Activated CD4-positive, alpha-beta T cell treated with anti-CD3 and anti-CD28 coated beads, Interleukin-2, Interleukin-6, amounts not matched to agents 100 ng/mL and 50 ng/mL, durations not matched to agents 16 hours and 8 hours (primary cell): ENCODE measurements around the gene PERCC1.
"Not testable (repeated sequence)": the region's sequence is repeated elsewhere in the genome, so short reads cannot be mapped to it uniquely, and the experiment has no call there.

Experiments
- DNase-seq: peaks from one replicate; pipeline ENCODE4 v3.0.0-alpha.2; 2020

The PERCC1 gene

GRCh38 chr16:1435921-1436697 is 5.2 kb downstream of the PERCC1 start:
- no peak for DNase-seq

- DNase-seq: no peak
These were observed 6.0 kb downstream of the PERCC1 start for GRCh38 chr16:1436731-1437355.

- DNase-seq: no peak
These were observed 6.7 kb downstream of the PERCC1 start for GRCh38 chr16:1437606-1438005.

GRCh38 chr16:1438229-1439057 is 7.6 kb downstream of the PERCC1 start:
- no peak for DNase-seq

- no peak for DNase-seq
These were observed 8.3 kb downstream of the PERCC1 start for GRCh38 chr16:1439058-1439698.

GRCh38 chr16:1439699-1440074 is 8.8 kb downstream of the PERCC1 start:
- DNase-seq: not testable (repeated sequence)

- DNase-seq: no peak
These were observed 10.5 kb downstream of the PERCC1 start for GRCh38 chr16:1441391-1441829.

- DNase-seq: no peak
These were observed 11.8 kb downstream of the PERCC1 start for GRCh38 chr16:1442697-1443096.

- no peak for DNase-seq
These were observed 12.6 kb downstream of the PERCC1 start for GRCh38 chr16:1443403-1443973.

- no peak for DNase-seq
These were observed 13.3 kb downstream of the PERCC1 start, which contains the start of gene CCDC154 for GRCh38 chr16:1443980-1444729. Gene CCDC154 (minus strand): TSS chr16:1444556. CDS start chr16:1444322, 234 bp downstream.

GRCh38 chr16:1444730-1445517 is 14.0 kb downstream of the PERCC1 start:
- no peak for DNase-seq

- no peak for DNase-seq
These were observed 14.8 kb downstream of the PERCC1 start for GRCh38 chr16:1445518-1446203.

- no peak for DNase-seq
These were observed 15.6 kb downstream of the PERCC1 start for GRCh38 chr16:1446296-1447080.

GRCh38 chr16:1447965-1448364 is 17.1 kb downstream of the PERCC1 start:
- DNase-seq: no peak

- DNase-seq: no peak
These were observed 17.7 kb downstream of the PERCC1 start for GRCh38 chr16:1448536-1449116.

GRCh38 chr16:1449201-1449788 is 18.4 kb downstream of the PERCC1 start:
- no peak for DNase-seq

GRCh38 chr16:1450218-1450617 is 19.3 kb downstream of the PERCC1 start:
- no peak for DNase-seq

- no peak for DNase-seq
These were observed 20.0 kb downstream of the PERCC1 start for GRCh38 chr16:1450841-1451240.
